HL-60 (cell line): ENCODE measurements around the gene ORC4.

Source experiments
- DNase-seq, 2 experiments: peaks; one replicate each; pipeline ENCODE4 v3.0.0-alpha.2; 2010 to 2020; ENCODE audit warnings: low read depth in 1 of 2, low spot score in 1 of 2
- H3K27ac ChIP-seq: fragments of 250-450 bp; sonication (Bioruptor Pico); replicated peaks from 2 replicates; pipeline ENCODE4 v1.5.1; 2020; ENCODE audit warnings: mild to moderate bottlenecking, moderate library complexity
- H3K27me3 ChIP-seq: fragments of 250-450 bp; sonication (Bioruptor Pico); 2 replicates; pipeline ENCODE4 v1.5.1; 2021; ENCODE audit warnings: mild to moderate bottlenecking, moderate library complexity; ENCODE audit not compliant: insufficient read depth, poor library complexity, severe bottlenecking
- H3K4me3 ChIP-seq: replicated peaks from 2 replicates; pipeline ENCODE4 v1.5.1; 2011; ENCODE audit warnings: mild to moderate bottlenecking, control low read depth, low read length; ENCODE audit not compliant: insufficient read depth
- CTCF ChIP-seq: IDR thresholded peaks from one replicate; pipeline ENCODE4 v1.5.1; 2011; ENCODE audit warnings: low read length, control low read depth, inconsistent platforms; ENCODE audit not compliant: insufficient read depth
- GABPA ChIP-seq: IDR thresholded peaks from 2 replicates; pipeline ENCODE4 v1.6.1; 2012; ENCODE audit warnings: low read depth
- POLR2AphosphoS5 ChIP-seq: IDR thresholded peaks from 2 replicates; pipeline ENCODE4 v1.6.1; 2012; ENCODE audit warnings: low read depth
- REST ChIP-seq: IDR thresholded peaks from 2 replicates; pipeline ENCODE4 v1.6.1; 2012; ENCODE audit warnings: low read depth; ENCODE audit not compliant: insufficient replicate concordance
- SPI1 ChIP-seq: IDR thresholded peaks from 2 replicates; pipeline ENCODE4 v1.6.1; 2012; ENCODE audit warnings: low read depth, mild to moderate bottlenecking, borderline replicate concordance

The ORC4 gene

GRCh38 chr2:148027822-148028221 is 7.3 kb upstream of the ORC4 start:
- no peaks in the 10 kb centered on the region for H3K27me3 ChIP-seq
- TF ChIP-seq POLR2AphosphoS5 (no peak), SPI1 (no peak), REST (no peak), CTCF (no peak), GABPA (no peak)
- no peak overlapping the region for H3K4me3 ChIP-seq
- no peak overlapping the region for H3K27ac ChIP-seq
- DNase-seq = no peak

- no peak for DNase-seq
- no peak overlapping the region for H3K27ac ChIP-seq
- TF ChIP-seq SPI1 = no peak
- no peaks in the 10 kb centered on the region for H3K27me3 ChIP-seq
- no peak overlapping the region for H3K4me3 ChIP-seq
These were observed 6.0 kb upstream of the ORC4 start for GRCh38 chr2:148026573-148026972.

GRCh38 chr2:148023861-148024260 is 3.3 kb upstream of the ORC4 start:
- Histone ChIP-seq H3K4me3 (no peak overlapping the region), H3K27me3 (no peaks in the 10 kb centered on the region), H3K27ac (no peak overlapping the region)
- no peak for TF ChIP-seq SPI1
- TF ChIP-seq REST = no peak
- TF ChIP-seq GABPA = no peak
- TF ChIP-seq CTCF = no peak
- no peak for TF ChIP-seq POLR2AphosphoS5
- DNase-seq = no peak

- H3K27me3 ChIP-seq = no peaks in the 10 kb centered on the region
- DNase-seq = no peak
- no peak overlapping the region for H3K27ac ChIP-seq
- no peak overlapping the region for H3K4me3 ChIP-seq
- TF ChIP-seq CTCF = no peak
These were observed 2.3 kb upstream of the ORC4 start for GRCh38 chr2:148022882-148023281.
